CD4-positive, alpha-beta T cell treated with Interleukin-17A for 1 hour (primary cell): ENCODE results near the gene ELAVL2.

Source experiments
- DNase-seq: peaks from one replicate; pipeline ENCODE4 v3.0.0-alpha.2; 2020

ELAVL2 gene

DNA sequence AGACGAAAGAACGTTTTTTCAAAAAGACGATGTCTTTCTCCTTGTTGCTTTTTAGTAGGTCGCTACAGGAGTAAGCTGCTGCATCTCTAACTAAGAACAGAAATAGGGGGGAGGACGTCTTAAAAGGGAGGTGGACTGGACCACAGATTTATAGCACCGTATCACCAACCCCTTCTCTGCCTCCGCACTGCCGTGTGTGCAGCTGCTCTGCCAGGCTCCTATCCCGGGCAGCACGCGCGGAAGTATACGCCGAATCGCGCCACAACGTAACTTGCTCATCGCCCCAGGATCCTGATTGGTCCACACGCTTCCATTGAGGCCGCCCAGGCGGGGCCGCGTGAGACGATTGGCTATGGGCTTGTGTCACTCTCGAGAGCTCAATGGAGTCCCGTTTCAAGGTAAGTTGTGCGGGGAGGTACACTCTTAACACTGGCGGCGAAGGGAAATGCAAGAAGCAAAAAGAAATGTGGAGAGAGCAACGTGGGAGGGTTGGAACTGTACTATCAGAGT is at the start of gene ELAVL2:
ELAVL2 (minus strand) TSS at position 121 of the 510 bp plus-strand sequence. CDS start 64,006 bp downstream, outside the sequence.
- DNase-seq = peak; percentile 50

- no peak for DNase-seq
Measured at GRCh38 chr9:23858234-23858633, 32.2 kb upstream of the ELAVL2 start.

- DNase-seq = no peak
Measured at GRCh38 chr9:23855873-23856604, 30.0 kb upstream of the ELAVL2 start.

DNA sequence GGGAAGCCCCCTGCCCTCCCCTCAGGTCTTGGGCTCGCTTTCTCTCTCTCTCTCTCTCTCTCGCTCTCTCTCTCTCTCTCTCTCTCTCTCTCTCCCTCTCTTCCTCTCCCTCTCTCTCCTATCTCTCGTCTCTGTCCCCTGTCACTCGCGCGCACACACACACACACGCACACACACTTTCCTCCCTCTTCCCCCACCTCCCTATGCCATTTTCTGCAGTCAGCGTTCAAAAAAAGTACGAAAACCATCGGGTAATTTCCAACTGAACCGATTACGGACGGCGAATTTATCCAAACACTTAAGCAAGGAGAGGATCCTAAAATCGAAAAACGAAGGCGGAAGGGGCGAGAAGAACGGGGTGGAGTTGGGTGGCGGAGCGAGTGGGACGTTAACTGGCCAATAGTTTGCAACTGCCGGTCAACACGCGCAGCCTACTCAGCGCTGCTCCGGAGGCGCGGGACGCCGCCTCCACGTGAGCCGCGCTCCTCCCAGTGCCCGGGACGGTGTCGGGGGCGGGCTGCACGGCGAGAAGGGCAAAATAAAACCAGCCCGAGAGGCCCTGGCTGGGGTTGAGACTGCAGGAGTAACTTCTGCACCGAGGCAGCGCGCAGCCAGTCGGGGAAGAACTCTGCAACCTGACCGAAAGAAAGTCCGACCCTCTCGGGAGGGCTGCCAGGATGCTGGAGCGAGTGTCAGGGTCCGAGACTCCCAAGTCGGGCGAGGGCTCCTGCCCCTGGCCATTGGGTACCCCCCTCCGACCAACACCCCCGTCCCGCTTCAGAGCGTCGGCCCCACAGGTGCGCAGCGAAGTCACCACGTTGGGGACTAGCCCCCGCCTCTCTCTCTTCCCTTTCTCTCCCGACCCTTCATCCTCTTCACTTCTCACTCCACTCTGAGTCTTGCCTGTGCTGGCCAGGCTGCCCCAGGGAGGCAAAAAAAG is 24.9 kb upstream of the ELAVL2 start:
- no peak for DNase-seq

DNA sequence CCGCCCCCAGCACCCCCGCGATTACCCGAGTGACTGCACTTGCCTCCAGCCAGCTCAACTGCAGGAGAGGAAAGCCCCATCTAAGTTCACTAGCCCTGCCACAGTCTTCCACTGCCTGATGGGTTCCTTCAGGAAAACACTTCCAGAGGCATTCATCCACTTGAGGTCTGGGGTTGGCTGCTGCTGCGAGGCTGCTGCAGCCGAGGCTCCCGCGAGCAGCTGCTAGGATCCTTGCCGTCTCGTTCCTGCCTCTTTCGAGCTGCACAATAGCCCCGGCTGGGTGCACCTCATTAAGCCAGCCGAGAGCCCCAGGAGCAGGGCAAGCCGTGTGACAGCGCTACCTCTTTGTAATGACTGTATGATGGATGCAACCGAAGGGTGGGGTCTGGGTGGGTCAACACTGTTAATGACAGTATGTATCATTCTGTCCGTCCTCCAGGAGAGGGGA is 24.2 kb upstream of the ELAVL2 start:
- no peak for DNase-seq

DNA sequence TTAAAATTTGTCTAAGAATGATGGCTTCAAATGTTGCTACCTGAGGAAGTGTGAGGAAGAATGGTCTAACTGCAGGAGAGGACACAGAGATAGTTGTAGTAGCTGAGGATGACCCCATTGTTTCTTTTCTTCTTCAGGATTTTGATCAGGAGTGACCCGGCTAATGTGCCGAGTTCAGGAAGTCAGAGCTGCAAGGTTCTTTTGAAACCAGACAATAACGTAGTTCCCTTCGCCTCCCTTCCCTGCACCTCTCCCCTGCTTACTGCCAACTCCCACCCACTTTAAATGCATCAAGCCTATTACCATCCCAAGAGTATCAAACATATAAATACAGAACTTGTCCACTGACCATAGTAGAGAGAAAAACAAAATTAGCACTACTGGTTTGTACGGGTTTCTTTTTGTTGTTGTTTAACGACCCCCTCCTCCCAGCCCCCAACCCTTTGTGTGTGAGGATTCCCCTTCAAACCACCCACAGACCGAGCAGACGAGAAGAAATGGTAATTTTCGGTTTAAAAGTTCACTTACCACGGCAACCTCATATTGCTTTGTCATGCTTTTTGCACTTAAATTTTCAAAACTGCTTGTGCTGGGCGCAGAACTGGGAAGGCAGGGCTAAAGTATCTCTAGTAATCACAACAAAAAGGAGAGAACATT is 23.5 kb upstream of the ELAVL2 start:
- DNase-seq = no peak

GRCh38 chr9:23842565-23843129 is 16.6 kb upstream of the ELAVL2 start:
- no peak for DNase-seq

- DNase-seq = no peak
Measured at GRCh38 chr9:23841304-23841703, 15.3 kb upstream of the ELAVL2 start.

- no peak for DNase-seq
Measured at GRCh38 chr9:23837038-23837437, 11.0 kb upstream of the ELAVL2 start.

DNA sequence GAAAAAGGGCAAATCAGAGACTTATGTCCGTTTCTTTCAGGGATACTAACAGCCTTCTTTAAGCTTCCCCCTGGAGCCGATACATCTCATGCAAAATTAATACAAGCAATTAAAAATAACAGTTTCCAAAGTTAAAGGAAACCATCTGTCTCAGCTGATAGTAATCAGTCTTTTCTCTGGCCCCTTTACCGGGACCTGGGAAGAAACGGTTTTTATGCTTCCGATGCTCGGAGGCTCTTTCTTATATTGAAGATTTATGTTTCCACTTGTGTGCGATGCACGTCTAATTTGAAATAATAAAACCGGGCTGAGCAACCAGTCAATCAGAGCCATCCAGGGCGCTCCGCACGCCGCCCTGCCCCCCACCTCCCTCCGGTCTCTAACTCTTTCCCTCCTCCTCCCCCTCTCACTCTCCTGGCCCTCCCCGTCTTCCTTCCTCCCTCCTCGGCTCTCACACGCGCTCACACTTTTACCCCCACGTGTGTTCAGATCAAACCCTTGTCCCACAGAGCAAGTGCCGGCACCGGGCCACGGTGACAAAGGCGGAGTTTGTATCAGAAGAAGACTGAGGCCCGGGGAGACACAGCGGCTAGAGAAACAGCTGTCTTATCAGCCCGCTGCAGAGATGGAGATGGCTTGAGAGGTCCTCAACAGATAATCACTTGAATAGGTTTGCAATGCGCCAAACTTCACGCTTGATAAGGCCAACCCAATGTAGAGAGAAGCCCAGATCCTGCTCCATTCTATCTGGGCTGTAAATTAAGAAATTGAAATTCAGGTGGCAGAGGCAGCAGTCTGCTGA is 5.1 kb upstream of the ELAVL2 start:
- DNase-seq = no peak

DNA sequence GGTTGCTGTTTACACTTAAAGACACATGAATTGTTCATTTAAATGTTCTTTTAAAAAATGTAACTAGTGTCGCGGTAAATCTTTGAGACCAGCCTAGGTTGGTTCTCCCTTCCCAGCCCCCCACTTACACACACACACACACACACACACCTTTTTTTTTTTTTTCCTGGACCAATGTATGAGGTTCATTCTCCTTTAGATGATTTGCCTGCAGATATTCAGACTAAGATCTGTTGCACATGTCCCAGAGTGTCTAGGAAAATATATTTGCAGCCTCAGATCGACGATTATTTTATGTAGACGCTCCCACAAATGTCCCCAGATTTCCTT is 4.4 kb upstream of the ELAVL2 start:
- DNase-seq = no peak

- no peak for DNase-seq
Measured at GRCh38 chr9:23829580-23830475, 3.8 kb upstream of the ELAVL2 start.

DNA sequence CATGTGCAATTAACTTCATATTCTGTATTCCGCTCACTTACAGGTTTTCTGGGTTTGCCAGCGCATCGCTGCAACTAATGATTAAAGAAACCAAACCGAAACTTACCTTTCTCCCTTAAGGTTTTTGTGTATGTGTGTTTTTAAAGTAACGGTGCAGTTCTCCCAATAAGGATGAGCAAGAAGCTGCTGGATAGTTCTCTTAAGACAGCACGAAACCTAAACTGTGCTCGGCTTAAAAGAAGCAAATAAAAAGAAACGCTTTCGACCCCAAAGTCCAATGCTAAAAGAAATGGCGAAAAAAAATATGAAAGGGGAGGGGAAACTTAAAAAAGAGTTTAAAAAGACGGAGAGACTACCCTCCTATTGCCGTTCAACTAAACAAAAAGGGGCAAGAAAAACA is 340 bp downstream of the ELAVL2 start:
- DNase-seq = no peak

- no peak for DNase-seq
Measured at GRCh38 chr9:23824830-23825591, 1.0 kb downstream of the ELAVL2 start.

GRCh38 chr9:23823986-23824829 is 1.8 kb downstream of the ELAVL2 start:
- no peak for DNase-seq

DNA sequence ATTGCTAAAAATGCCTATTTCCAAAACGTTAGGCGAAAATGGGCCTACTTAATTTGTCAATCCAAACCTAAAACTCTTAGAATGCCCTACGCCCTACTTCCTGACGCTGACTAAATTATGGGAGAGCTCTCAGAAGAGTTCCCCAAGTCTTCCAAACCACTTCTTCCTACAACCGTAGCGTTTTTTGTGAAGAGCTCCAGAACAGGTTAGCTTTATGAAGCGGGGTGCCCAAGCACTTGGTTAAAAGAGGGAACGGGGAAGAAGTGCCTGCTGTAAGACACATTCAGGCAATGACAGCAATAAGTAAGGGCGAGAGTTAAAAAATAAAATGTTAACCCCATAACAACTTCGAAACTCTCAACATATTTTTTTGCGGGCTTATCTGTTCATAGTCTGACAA is 2.8 kb downstream of the ELAVL2 start:
- no peak for DNase-seq

- DNase-seq = no peak
Measured at GRCh38 chr9:23822261-23823169, 3.5 kb downstream of the ELAVL2 start.
